MM.1S (cell line): ENCODE data around the gene PRSS56.

Source experiments
- EZH2 ChIP-seq: fragments of 300-600 bp; sonication (generic); optimal IDR thresholded peaks from 2 replicates; pipeline ENCODE3; 2017; ENCODE audit warnings: low read depth, mild to moderate bottlenecking, antibody characterized with exemption, low read length, mixed read lengths
- EZH2phosphoT487 ChIP-seq: fragments of 300-600 bp; sonication (generic); IDR thresholded peaks from 2 replicates; pipeline ENCODE4 v1.6.1; 2018; ENCODE audit warnings: antibody characterized with exemption, low read length
- TF ChIP-seq, protein P1 (sequence below): fragments of 300-600 bp; sonication (generic); IDR thresholded peaks from 2 replicates; pipeline ENCODE4 v1.5.1; 2016; ENCODE audit warnings: antibody characterized with exemption, low read length, mixed read lengths

GRCh38 chr2:232489516-232490220 is 30.5 kb upstream of the PRSS56 start:
- TF ChIP-seq, protein P1, sequence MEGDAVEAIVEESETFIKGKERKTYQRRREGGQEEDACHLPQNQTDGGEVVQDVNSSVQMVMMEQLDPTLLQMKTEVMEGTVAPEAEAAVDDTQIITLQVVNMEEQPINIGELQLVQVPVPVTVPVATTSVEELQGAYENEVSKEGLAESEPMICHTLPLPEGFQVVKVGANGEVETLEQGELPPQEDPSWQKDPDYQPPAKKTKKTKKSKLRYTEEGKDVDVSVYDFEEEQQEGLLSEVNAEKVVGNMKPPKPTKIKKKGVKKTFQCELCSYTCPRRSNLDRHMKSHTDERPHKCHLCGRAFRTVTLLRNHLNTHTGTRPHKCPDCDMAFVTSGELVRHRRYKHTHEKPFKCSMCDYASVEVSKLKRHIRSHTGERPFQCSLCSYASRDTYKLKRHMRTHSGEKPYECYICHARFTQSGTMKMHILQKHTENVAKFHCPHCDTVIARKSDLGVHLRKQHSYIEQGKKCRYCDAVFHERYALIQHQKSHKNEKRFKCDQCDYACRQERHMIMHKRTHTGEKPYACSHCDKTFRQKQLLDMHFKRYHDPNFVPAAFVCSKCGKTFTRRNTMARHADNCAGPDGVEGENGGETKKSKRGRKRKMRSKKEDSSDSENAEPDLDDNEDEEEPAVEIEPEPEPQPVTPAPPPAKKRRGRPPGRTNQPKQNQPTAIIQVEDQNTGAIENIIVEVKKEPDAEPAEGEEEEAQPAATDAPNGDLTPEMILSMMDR, result no peak
- TF ChIP-seq EZH2phosphoT487 (no peak), EZH2 (no peak)
